Testis (tissue), 2 donors: Measurements from ENCODE around the gene NUDT14.

Source experiments
- POLR2A ChIP-seq: fragments of 450-650 bp; IDR thresholded peaks from one replicate; pipeline ENCODE4 v1.6.1; 2017; ENCODE audit warnings: antibody characterized with exemption, mild to moderate bottlenecking, moderate library complexity
- TF ChIP-seq, protein P1 (sequence below), 3 experiments: fragments of 450-650 bp in 2 of 3; fragments of 200-600 bp in 1 of 3; sonication (generic) in 1 of 3; IDR thresholded peaks; one replicate each; pipeline ENCODE4 v1.5.1; 2016 to 2019; ENCODE audit warnings: antibody characterized with exemption in 3 of 3, mild to moderate bottlenecking in 2 of 3, moderate library complexity in 1 of 3

GRCh38 chr14:105197211-105197641 is 16.1 kb upstream of the NUDT14 start:
- TF ChIP-seq, protein P1, sequence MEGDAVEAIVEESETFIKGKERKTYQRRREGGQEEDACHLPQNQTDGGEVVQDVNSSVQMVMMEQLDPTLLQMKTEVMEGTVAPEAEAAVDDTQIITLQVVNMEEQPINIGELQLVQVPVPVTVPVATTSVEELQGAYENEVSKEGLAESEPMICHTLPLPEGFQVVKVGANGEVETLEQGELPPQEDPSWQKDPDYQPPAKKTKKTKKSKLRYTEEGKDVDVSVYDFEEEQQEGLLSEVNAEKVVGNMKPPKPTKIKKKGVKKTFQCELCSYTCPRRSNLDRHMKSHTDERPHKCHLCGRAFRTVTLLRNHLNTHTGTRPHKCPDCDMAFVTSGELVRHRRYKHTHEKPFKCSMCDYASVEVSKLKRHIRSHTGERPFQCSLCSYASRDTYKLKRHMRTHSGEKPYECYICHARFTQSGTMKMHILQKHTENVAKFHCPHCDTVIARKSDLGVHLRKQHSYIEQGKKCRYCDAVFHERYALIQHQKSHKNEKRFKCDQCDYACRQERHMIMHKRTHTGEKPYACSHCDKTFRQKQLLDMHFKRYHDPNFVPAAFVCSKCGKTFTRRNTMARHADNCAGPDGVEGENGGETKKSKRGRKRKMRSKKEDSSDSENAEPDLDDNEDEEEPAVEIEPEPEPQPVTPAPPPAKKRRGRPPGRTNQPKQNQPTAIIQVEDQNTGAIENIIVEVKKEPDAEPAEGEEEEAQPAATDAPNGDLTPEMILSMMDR (IDR thresholded peaks at IDR 0.05), result no peak
- no peak for TF ChIP-seq POLR2A
